ENCODE data around the gene CTSZ.
"Not testable (repeated sequence)": the region's sequence is repeated elsewhere in the genome, so short reads cannot be mapped to it uniquely, and the experiment has no call there.

The CTSZ gene

DNA sequence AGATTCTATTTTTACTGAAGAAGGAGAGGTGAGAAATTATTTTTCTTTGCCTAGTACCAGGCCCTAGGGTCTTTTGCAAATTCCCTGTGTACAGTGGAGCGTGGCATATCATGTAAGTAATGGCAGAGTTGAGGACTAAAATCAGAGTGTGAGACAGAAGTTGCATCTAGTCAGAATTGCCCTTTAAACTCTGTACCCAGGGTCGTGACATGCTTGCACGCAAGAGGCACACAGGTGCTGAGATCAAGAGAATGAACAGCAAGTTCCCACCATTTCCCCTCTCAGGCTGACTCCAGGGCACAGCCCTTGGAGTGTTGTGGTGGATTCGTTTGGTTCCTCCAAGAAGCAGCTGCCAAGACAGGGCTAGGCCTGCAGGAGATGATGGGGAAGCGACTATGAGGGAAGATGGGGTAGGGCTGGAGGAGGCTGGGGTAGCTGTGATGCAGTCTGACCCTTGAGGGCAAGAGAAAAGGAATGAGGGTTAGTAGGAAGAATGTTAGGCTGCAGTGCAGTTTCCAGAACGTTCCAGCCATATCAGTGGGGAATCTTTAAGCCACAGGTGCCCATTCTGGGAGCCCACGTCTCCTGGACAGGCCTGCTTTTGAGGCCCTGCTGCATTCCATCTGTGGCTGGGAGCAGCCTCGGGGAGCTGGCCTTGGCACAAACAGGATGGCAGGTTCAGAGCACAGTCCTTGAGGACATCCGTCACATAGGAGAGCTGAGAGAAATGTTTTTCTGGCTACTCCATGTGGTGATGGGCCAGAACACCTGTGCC is 19.1 kb downstream of the CTSZ start:
- no peak for DNase-seq (ENCODE audit: low spot score)
- TF ChIP-seq, protein P1, sequence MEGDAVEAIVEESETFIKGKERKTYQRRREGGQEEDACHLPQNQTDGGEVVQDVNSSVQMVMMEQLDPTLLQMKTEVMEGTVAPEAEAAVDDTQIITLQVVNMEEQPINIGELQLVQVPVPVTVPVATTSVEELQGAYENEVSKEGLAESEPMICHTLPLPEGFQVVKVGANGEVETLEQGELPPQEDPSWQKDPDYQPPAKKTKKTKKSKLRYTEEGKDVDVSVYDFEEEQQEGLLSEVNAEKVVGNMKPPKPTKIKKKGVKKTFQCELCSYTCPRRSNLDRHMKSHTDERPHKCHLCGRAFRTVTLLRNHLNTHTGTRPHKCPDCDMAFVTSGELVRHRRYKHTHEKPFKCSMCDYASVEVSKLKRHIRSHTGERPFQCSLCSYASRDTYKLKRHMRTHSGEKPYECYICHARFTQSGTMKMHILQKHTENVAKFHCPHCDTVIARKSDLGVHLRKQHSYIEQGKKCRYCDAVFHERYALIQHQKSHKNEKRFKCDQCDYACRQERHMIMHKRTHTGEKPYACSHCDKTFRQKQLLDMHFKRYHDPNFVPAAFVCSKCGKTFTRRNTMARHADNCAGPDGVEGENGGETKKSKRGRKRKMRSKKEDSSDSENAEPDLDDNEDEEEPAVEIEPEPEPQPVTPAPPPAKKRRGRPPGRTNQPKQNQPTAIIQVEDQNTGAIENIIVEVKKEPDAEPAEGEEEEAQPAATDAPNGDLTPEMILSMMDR (IDR thresholded peaks at IDR 0.05; ENCODE audit: extremely low read depth, missing control alignments): no peak

DNA sequence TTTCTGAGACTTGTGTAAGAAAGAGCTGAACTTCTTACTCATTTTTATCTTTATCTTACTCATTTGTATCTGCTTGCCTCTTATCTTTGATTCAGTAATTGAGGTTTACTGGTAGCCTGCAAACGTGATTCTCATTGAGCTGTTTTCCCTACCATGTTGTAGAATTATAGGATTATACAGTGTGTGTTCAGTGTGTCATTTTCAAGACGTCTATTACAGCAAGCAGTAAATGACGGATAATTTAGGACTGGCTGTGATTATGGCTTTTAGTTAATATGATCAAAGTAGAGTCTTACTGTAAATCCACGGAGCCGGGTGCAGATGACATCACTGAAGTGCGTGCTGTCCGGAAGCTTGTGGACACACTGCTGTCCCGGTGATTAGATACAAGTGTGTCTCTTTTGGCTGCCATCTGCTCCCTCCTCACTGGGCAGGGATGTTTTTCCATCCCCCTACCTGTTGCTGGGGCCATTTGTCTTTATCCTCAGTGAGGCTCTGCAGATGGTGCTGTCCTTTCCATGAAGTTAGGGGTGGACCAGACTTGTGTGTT is 20.0 kb downstream of the CTSZ start:
- TF ChIP-seq, protein P1 (IDR thresholded peaks at IDR 0.05; ENCODE audit: extremely low read depth, missing control alignments): no peak
- DNase-seq (ENCODE audit: low spot score): no peak

DNA sequence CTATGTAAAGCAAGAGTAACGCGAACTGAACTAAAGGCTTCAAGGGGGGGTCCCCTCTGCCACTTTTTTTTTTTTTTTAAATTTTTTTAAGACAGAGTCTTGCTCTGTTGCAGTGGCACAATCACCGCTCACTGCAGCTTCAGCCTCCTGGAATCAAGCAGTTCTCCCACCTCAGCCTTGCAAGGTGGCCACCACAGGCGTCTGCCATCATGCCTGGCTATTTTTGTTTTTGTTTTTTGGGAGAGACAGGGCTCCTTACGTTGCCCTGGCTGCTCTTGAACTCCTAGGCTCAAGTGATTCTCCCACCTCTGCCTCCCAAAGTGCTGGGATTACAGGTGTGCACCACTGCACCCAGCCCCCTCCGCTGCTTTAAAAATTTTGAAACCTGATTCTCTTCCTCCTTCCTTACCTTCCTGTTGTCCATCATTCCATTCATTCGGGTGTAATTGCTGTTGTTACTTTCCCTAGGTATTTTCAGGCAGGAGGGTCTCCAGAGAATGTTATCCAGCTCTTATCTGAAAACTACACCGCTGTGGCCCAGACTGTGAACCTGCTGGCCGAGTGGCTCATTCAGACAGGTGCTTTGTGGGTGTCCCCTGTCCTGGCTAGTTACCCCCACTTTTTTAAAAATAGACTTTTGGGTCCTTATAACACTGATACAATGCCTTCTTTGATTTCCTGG is 20.6 kb downstream of the CTSZ start:
- TF ChIP-seq, protein P1 (IDR thresholded peaks at IDR 0.05; ENCODE audit: extremely low read depth, missing control alignments): no peak
- DNase-seq (ENCODE audit: low spot score): no peak

DNA sequence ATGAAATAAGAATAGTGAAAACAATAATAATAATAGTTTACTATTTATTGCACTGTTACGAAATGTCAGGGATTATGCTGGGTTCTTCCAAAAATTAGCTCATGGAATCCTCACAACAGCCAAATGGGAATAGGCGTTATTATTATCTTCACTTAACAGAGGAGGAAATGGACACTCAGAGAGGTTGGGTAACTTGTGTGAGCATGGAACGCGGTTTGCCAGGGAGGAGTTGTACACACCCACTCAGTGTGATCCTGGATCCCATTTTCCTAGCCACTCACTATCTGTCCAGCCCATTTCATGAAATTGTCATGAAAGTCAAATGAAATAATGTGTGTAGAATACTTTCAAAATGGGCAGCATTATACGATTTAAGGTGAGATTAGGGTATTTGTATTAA is 21.4 kb downstream of the CTSZ start:
- TF ChIP-seq, protein P1 (IDR thresholded peaks at IDR 0.05; ENCODE audit: extremely low read depth, missing control alignments): no peak
- DNase-seq (ENCODE audit: low spot score): no peak

DNA sequence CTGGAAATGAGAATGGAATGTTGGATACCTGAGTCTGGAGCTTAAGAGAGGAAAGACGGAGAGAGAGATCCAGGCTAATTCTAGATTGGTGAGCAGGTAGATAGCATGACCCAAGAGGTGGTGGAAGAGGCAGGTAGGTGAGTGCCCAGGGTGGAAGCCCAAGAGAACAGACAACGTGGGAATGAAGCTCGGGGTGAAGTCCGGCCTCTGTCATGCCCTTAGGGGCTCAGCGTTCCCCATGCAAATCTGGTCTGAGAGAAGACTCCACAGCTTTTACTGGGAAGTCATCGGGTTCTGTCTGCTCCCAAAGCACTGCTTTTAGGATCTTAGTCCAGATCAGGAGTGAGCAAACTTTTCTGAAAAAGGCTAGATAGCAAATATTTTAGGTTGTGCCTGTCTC is 22.4 kb downstream of the CTSZ start:
- DNase-seq (ENCODE audit: low spot score): no peak
- TF ChIP-seq, protein P1 (IDR thresholded peaks at IDR 0.05; ENCODE audit: extremely low read depth, missing control alignments): no peak

DNA sequence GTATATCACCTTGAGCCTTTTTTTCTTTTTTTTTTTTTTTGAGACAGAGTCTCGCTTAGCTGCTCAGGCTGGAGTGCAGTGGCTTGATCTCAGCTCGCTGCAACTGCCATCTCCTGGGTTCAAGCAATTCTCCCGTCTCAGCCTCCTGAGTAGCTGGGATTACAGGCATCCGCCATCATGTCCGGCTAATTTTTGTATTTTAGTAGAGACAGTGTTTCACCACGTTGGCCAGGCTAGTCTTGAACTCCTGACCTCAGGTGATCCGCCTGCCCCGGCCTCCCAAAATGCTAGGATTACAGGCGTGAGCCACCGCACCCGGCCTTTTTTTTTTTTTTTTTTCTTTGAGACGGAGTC is 24.0 kb downstream of the CTSZ start:
- DNase-seq (ENCODE audit: low spot score): not testable (repeated sequence)

DNA sequence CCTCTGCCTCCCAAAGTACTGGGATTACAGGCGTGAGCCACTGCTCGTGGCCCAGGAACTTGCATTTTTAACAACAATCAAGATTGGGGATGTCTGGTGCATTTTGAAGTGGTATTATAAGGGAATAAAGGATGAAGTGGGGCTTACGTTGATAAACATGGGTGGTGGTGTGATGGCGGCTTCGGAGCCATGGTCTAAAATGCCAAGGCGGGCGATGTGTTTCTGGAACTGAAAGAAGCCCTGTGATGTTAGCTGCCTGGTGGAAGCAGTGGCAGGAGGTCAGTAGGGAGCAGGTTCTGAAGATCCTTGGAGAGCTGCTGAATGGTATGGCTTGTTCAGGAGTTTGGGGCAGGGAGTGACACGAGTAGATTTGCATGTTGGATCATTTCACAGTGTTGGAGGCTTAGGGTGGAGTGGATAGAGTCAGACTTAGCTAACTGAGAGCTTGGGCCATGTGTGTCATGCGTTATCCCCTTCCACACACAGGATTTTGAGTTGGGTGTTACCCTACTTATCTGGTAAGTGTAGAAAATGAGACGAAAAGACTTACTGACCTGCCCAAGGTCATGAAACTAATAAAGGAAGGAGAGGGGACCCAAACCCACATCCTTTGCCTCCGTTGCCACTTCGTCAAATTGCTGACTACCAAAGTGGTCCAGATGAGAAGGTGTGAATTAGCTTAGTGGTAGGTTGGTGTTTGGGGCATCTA is 24.5 kb downstream of the CTSZ start:
- DNase-seq (ENCODE audit: low spot score): no peak

More for the DNA sequence above, 24.5 kb downstream of the CTSZ start:
- TF ChIP-seq, protein P1 (IDR thresholded peaks at IDR 0.05; ENCODE audit: extremely low read depth, missing control alignments): no peak

All from GM20000 (cell line).